Measurements from ENCODE around the gene EPHA5.

EPHA5 gene

GRCh38 chr4:65495439-65495838 is 174.8 kb downstream of the EPHA5 start:
- Histone ChIP-seq H3K27ac (ENCODE audit: low read length) (no peak overlapping the region), H3K27me3 (ENCODE audit: insufficient read depth, low read length, poor library complexity) (no peaks in the 10 kb centered on the region), H3K36me3 (ENCODE audit: insufficient read depth, low read length) (no peaks in the 10 kb centered on the region), H2AFZ (ENCODE audit: low read depth, low read length) (no peak overlapping the region), H3K4me3 (ENCODE audit: low read depth in 1 of 2, low read length in 2 of 2) (no peak overlapping the region), H4K20me1 (ENCODE audit: insufficient read depth, low read length) (no peaks in the 10 kb centered on the region), H3K4me2 (ENCODE audit: insufficient read depth, low read length) (no peak overlapping the region), H3K9ac (ENCODE audit: low read depth, low read length) (no peak overlapping the region), H3K79me2 (ENCODE audit: insufficient read depth, low read length) (no peaks in the 10 kb centered on the region), H3K9me3 (ENCODE audit: insufficient read depth, low read length, severe bottlenecking) (no peaks in the 10 kb centered on the region), H3K4me1 (ENCODE audit: insufficient read depth, low read length) (no peaks in the 10 kb centered on the region)
- DNase-seq (no peak), ATAC-seq (ENCODE audit: insufficient read depth, low read depth) (no peak)
- TF ChIP-seq EZH2 (IDR thresholded peaks at IDR 0.05; ENCODE audit: borderline replicate concordance, low read depth, low read length, severe bottlenecking) (no peak), CTCF (IDR thresholded peaks at IDR 0.05; ENCODE audit: borderline replicate concordance, extremely low read depth, low read length, poor library complexity, severe bottlenecking) (no peak)

GRCh38 chr4:65482410-65482809 is 187.9 kb downstream of the EPHA5 start:
- DNase-seq (no peak), ATAC-seq (ENCODE audit: insufficient read depth, low read depth) (no peak)
- no peaks in the 10 kb centered on the region for H3K36me3 ChIP-seq (ENCODE audit: insufficient read depth, low read length)
- TF ChIP-seq CTCF (IDR thresholded peaks at IDR 0.05; ENCODE audit: borderline replicate concordance, extremely low read depth, low read length, poor library complexity, severe bottlenecking) = no peak
- no peak overlapping the region for H3K4me3 ChIP-seq (ENCODE audit: low read depth in 1 of 2, low read length in 2 of 2)
- H3K27me3 ChIP-seq (ENCODE audit: insufficient read depth, low read length, poor library complexity) = no peaks in the 10 kb centered on the region
- H3K9ac ChIP-seq (ENCODE audit: low read depth, low read length) = no peak overlapping the region
- H3K79me2 ChIP-seq (ENCODE audit: insufficient read depth, low read length) = no peaks in the 10 kb centered on the region
- no peak overlapping the region for H3K27ac ChIP-seq (ENCODE audit: low read length)
- no peaks in the 10 kb centered on the region for H4K20me1 ChIP-seq (ENCODE audit: insufficient read depth, low read length)
- no peak overlapping the region for H2AFZ ChIP-seq (ENCODE audit: low read depth, low read length)
- H3K9me3 ChIP-seq (ENCODE audit: insufficient read depth, low read length, severe bottlenecking) = no peaks in the 10 kb centered on the region
- no peaks in the 10 kb centered on the region for H3K4me1 ChIP-seq (ENCODE audit: insufficient read depth, low read length)
- H3K4me2 ChIP-seq (ENCODE audit: insufficient read depth, low read length) = no peak overlapping the region

GRCh38 chr4:65472531-65472930 is 197.8 kb downstream of the EPHA5 start:
- Histone ChIP-seq H4K20me1 (ENCODE audit: insufficient read depth, low read length) (no peaks in the 10 kb centered on the region), H3K79me2 (ENCODE audit: insufficient read depth, low read length) (no peaks in the 10 kb centered on the region), H2AFZ (ENCODE audit: low read depth, low read length) (no peak overlapping the region), H3K27me3 (ENCODE audit: insufficient read depth, low read length, poor library complexity) (no peaks in the 10 kb centered on the region), H3K27ac (ENCODE audit: low read length) (no peak overlapping the region), H3K9me3 (ENCODE audit: insufficient read depth, low read length, severe bottlenecking) (peaks cover 4% of the 10 kb centered on the region), H3K9ac (ENCODE audit: low read depth, low read length) (no peak overlapping the region), H3K4me1 (ENCODE audit: insufficient read depth, low read length) (no peaks in the 10 kb centered on the region), H3K4me3 (ENCODE audit: low read depth in 1 of 2, low read length in 2 of 2) (no peak overlapping the region), H3K4me2 (ENCODE audit: insufficient read depth, low read length) (no peak overlapping the region), H3K36me3 (ENCODE audit: insufficient read depth, low read length) (no peaks in the 10 kb centered on the region)
- DNase-seq (no peak), ATAC-seq (ENCODE audit: insufficient read depth, low read depth) (no peak)
- TF ChIP-seq EZH2 (IDR thresholded peaks at IDR 0.05; ENCODE audit: borderline replicate concordance, low read depth, low read length, severe bottlenecking) (no peak), CTCF (IDR thresholded peaks at IDR 0.05; ENCODE audit: borderline replicate concordance, extremely low read depth, low read length, poor library complexity, severe bottlenecking) (no peak)

- H3K9ac ChIP-seq (ENCODE audit: low read depth, low read length) = no peak overlapping the region
- ATAC-seq (ENCODE audit: insufficient read depth, low read depth) (no peak), DNase-seq (no peak)
- H3K4me3 ChIP-seq (ENCODE audit: low read depth in 1 of 2, low read length in 2 of 2) = no peak overlapping the region
- no peak overlapping the region for H2AFZ ChIP-seq (ENCODE audit: low read depth, low read length)
- no peaks in the 10 kb centered on the region for H3K36me3 ChIP-seq (ENCODE audit: insufficient read depth, low read length)
- peaks cover 2% of the 10 kb centered on the region for H3K9me3 ChIP-seq (ENCODE audit: insufficient read depth, low read length, severe bottlenecking)
- TF ChIP-seq EZH2 (IDR thresholded peaks at IDR 0.05; ENCODE audit: borderline replicate concordance, low read depth, low read length, severe bottlenecking) = no peak
- TF ChIP-seq CTCF (IDR thresholded peaks at IDR 0.05; ENCODE audit: borderline replicate concordance, extremely low read depth, low read length, poor library complexity, severe bottlenecking) = no peak
- no peaks in the 10 kb centered on the region for H4K20me1 ChIP-seq (ENCODE audit: insufficient read depth, low read length)
- H3K79me2 ChIP-seq (ENCODE audit: insufficient read depth, low read length) = no peaks in the 10 kb centered on the region
- no peak overlapping the region for H3K27ac ChIP-seq (ENCODE audit: low read length)
- no peaks in the 10 kb centered on the region for H3K4me1 ChIP-seq (ENCODE audit: insufficient read depth, low read length)
- H3K27me3 ChIP-seq (ENCODE audit: insufficient read depth, low read length, poor library complexity) = no peaks in the 10 kb centered on the region
- H3K4me2 ChIP-seq (ENCODE audit: insufficient read depth, low read length) = no peak overlapping the region
Observed at GRCh38 chr4:65467068-65467680, 203.1 kb downstream of the EPHA5 start.

All from DND-41 (cell line).